ENCODE measurements around the gene PIP5K1C. TPM values are rescaled to one million over a fixed set of nuclear protein-coding genes. Genes with fewer than 3 reads are reported as not detected.
"Not testable (repeated sequence)": the region's sequence is repeated elsewhere in the genome, so short reads cannot be mapped to it uniquely, and the experiment has no call there.

PIP5K1C gene
- total RNA-seq, 1 donor from 2014 or later: 57.7 TPM

- DNase-seq: no peak
Measured at GRCh38 chr19:3659746-3660112, 40.5 kb downstream of the PIP5K1C start.

DNA sequence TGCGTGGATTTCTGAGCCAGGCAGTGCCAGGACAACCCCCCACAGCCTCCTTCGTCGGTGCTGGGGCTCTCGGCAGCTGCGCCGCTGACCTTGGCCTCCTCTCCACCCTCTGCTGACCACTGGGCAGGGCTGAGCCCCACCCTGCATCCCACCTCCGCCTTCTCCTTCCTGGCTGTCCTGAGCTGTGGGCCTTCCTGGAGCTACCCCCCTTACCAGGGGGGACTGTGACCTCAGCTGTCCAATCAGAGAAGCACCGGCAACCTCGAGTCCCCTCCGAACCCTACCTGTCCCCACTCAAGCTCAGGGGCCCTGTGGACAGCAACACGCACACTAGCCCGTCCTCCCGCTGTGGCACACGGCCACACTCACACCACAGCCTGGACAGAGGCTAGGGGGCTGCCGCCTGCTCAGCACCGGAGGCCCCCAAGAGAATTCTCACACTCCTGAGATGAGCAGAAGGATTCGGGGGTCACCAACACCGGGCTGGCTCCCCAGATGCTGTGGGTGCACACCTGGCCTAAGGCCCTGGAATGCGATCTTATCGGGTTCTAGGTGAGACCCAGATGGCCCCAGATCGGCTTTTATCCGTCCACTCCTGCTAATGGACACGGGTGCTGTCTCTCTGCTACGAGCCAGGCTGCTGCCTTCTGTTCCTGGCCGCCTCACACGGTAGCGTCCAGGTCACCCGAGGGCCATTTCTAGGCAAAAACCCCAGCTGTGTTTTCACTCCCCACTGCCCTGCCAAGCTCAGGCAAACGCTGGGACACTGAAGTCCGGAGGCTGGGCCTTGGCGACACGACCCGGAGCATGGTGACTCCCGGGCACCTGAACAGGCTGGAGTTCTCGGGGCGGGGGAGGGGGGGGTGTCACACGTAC is 41.2 kb downstream of the PIP5K1C start:
- DNase-seq: no peak

GRCh38 chr19:3658004-3658869 is 42.0 kb downstream of the PIP5K1C start:
- DNase-seq: no peak

DNA sequence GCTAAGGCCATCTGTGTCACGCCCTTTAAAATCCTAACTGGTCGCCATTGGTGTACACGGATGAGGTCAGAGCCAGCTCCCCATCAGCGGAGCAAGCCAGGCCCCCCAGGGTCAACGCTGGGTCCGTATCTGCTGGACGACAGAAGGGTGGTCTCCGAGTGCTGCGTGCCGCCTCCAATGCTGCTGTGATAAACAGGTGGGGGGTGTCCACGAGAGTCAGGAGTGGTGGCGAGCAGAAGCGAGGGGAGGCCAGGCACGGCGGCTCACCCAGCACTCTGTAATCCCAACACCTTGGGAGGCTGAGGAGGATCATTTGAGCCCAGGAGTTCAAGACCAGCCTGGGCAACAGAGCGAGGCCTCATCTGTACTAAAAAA is 42.9 kb downstream of the PIP5K1C start:
- no peak for DNase-seq

DNA sequence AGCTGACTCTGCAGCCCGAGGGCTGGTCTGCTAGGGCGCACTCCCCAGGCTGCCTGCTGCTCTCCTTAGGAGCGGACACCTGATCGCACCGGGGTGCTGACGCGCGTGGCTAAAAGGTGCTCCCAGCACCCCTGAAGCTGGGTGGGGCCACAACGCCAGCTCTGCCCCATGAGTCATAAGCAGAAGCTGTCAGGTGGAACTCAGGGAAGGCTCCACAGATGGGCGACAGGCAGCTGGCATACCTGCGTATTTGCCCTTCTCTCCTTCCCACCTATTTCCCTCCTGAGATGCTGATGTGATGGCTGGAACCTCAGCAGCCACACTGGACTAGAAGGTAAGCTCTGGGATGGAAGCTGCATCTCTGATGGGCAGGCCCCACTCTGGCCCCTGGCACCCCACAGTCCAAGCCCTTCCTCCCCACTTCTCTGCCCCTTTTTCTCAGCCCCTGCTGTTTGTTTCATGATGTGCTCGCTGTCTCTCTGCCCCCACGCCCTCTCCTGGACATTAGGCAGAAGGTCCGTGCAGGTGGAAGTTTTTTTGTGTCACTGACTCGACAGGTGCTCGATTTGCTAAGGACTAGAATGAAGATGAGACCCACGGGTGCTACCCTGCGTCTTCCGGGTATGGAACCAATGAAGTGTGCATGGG is 43.4 kb downstream of the PIP5K1C start:
- DNase-seq: no peak

GRCh38 chr19:3656073-3656746 is 44.1 kb downstream of the PIP5K1C start:
- DNase-seq: peak; percentile 19

- DNase-seq: peak; percentile 87
Measured at GRCh38 chr19:3655402-3656072, 44.7 kb downstream of the PIP5K1C start.

- DNase-seq: peak; percentile 27
Measured at GRCh38 chr19:3653865-3654513, 46.3 kb downstream of the PIP5K1C start.

DNA sequence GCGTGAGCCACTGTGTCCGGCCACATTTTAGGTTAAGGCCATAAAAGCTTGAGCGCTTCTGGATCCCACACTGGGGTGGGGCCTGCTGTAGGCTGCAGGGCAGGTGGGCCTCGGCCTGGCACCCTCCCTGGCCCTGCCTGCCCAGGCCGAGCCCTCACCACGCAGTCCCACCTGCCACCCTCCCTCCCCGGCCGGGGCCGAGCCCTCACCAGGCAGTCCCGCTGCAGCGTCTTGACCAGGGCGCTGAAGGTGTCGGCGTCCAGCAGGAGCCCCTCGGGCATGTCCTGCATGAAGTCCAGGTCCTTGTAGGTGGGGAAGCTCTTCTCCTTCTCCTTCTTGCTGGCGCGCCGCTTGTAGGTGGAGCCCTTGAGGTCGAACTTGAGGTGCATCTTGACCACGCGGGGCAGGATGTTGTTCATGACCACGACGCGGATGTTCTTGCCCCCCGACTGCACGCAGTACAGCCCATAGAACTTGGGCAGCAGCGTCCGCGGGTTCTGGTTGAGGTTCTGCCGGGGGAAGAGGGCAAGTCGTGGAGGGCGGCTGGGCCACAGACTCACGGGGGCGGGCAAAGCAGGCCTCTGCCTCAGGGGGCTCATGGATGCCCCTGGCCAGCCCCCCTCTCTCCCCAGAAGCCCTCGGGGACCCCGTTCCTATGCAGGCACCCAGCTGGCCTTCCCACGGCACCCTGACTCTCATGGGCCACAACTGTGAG is 47.0 kb downstream of the PIP5K1C start:
- no peak for DNase-seq

DNA sequence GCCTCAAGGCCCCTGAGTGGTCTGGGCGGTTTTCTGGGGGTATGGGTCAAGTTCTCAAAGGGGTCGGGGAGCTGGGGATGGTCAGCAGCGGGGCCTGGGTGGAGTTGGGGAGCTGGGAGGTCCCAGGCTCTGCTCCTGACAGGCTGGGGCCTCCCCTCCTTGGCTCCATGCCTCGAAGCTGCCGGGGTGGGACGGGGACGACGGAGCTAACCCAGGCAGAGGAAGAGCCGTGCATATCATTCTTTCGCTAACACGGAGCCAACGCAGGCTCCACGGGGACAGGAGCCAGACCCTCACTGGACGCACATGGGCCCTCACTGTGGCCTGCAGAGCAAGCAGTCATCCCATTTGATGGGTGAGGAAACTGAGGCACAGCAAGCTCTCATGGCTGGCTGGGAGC is 47.8 kb downstream of the PIP5K1C start:
- DNase-seq: no peak

DNA sequence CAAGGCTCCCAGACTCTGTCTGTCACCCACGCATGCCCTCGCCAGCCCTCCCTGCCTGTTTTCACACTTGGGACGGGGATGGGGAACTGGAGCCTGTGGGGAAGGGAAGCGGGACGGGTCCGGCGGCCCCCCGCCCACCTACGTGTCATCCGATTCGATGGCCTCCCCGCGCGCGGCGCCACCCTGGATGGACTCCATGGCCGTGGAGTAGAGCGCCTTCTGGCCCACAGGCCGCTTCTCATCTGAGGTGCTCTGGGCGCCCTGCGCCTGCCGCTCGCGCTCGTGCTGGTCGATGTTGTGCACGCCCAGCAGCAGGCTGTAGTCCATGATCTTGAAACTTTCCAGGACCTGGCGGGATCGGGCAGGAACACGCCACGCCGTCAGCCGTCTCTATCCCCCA is 48.6 kb downstream of the PIP5K1C start:
- no peak for DNase-seq

- DNase-seq: no peak
Measured at GRCh38 chr19:3649888-3650287, 50.4 kb downstream of the PIP5K1C start.

GRCh38 chr19:3648037-3648905 is 52.0 kb downstream of the PIP5K1C start:
- DNase-seq: no peak

GRCh38 chr19:3647102-3647501 is 53.2 kb downstream of the PIP5K1C start:
- not testable (repeated sequence) for DNase-seq

GRCh38 chr19:3646336-3647092 is 53.8 kb downstream of the PIP5K1C start:
- DNase-seq: no peak

- DNase-seq: no peak
Measured at GRCh38 chr19:3645726-3646125, 54.5 kb downstream of the PIP5K1C start.

DNA sequence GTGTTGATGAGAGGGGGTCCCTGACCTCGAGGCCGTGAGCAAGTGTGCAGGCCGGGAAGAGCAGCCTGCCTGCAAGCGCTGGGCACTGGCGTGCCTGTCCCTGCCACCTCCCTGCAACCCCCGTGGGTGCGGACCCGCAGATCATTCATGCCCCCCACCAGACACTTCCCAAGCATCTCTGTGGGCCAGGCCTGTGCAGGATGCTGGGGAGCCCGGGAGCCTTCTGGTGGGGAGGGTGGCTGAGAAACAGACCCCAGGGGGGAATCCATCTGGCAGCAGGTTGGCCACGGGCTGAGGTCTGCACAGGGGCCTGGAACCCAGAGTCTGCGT is 55.2 kb downstream of the PIP5K1C start:
- no peak for DNase-seq

DNA sequence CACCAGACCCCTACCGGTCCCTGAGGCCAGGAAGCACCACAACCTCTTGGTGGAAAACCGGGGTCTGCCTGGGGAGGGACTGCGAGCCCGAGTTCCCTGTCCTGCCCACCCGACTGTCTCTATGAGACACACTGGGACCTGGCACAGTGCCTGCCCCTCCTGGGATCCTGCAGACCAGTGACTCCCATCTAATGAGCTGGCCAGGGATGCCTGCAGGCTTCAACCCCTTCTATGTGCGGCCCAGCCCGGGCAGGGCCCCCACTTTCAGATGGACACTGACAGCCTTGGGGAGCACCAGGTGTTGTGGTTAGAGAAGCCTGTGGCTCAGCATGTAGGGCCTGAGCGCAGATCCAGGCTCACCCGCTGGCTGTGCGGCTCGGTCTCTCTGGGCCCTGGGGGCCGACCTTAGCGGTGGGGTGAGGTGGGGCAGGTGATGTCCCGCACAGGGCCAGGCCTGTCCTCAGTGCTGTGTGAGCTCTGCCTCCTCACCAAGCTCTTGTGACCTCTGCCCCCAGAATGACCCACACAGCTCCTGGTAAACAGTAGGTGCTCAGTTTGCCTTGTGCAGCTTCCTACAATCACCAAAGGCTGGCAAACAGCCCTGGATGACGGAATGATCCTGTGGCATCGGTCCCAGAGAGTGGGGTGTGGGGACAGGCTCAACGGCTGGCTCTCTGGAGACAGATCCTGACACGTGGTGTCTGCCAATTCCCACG is 55.8 kb downstream of the PIP5K1C start:
- no peak for DNase-seq
